GM23248 (cell line): ENCODE results near the gene POLD1.

ENCODE experiments used
- EZH2 ChIP-seq: fragments of 200-600 bp; sonication (generic); IDR thresholded peaks from 2 replicates; pipeline ENCODE4 v1.6.1; 2018; ENCODE audit warnings: antibody characterized with exemption, mild to moderate bottlenecking; ENCODE audit not compliant: insufficient read depth, poor library complexity, severe bottlenecking
- EZH2phosphoT487 ChIP-seq: fragments of 200-600 bp; sonication (generic); IDR thresholded peaks from 2 replicates; pipeline ENCODE4 v1.6.1; 2018; ENCODE audit warnings: antibody characterized with exemption, moderate library complexity, mild to moderate bottlenecking, low read depth; ENCODE audit not compliant: insufficient read depth

- TF ChIP-seq EZH2 (no peak), EZH2phosphoT487 (no peak)
Measured at GRCh38 chr19:50428772-50429463, 44.8 kb downstream of the POLD1 start.
